Activated CD4-positive, CD25-positive, alpha-beta regulatory T cell treated with anti-CD3 and anti-CD28 coated beads, Interleukin-2, amount 50 U/mL, for 24 hours (primary cell): ENCODE data around the gene NKD1.

Experiments used
- ATAC-seq, 2 donors: fragments of 150-1000 bp; cut with Tn5 transposase; one replicate each; pipeline ENCODE4 v1.10.0; 2021; ENCODE audit warnings: mild to moderate bottlenecking in 1 of 2, moderate library complexity in 1 of 2

The NKD1 gene

GRCh38 chr16:50614955-50615724, 66.9 kb downstream of the NKD1 start:
- ATAC-seq, result no peak

- ATAC-seq, result no peak
Measured at GRCh38 chr16:50615891-50616290, 67.7 kb downstream of the NKD1 start.

- ATAC-seq, result no peak
Measured at GRCh38 chr16:50616386-50616785, 68.2 kb downstream of the NKD1 start.

- no peak for ATAC-seq
Measured at GRCh38 chr16:50616883-50617645, 68.9 kb downstream of the NKD1 start.

GRCh38 chr16:50617646-50618184, 69.5 kb downstream of the NKD1 start:
- no peak for ATAC-seq

- no peak for ATAC-seq
Measured at GRCh38 chr16:50618238-50618918, 70.2 kb downstream of the NKD1 start.

- ATAC-seq, result no peak
Measured at GRCh38 chr16:50619702-50620491, 71.7 kb downstream of the NKD1 start.

GRCh38 chr16:50620646-50621451, 72.7 kb downstream of the NKD1 start:
- no peak for ATAC-seq

GRCh38 chr16:50621452-50621792, 73.2 kb downstream of the NKD1 start:
- ATAC-seq, result no peak

- ATAC-seq, result no peak
Measured at GRCh38 chr16:50622029-50622428, 73.8 kb downstream of the NKD1 start.

GRCh38 chr16:50622643-50623369, 74.6 kb downstream of the NKD1 start:
- ATAC-seq, result no peak

- ATAC-seq, result no peak
Measured at GRCh38 chr16:50624449-50624970, 76.3 kb downstream of the NKD1 start.

- ATAC-seq, result no peak
Measured at GRCh38 chr16:50625374-50625773, 77.2 kb downstream of the NKD1 start.

GRCh38 chr16:50626868-50627267, 78.7 kb downstream of the NKD1 start:
- no peak for ATAC-seq

GRCh38 chr16:50627419-50627818, 79.2 kb downstream of the NKD1 start:
- peak in 1 of 2 donors; percentile 50 for ATAC-seq

GRCh38 chr16:50628156-50628802, 80.1 kb downstream of the NKD1 start:
- ATAC-seq, result no peak

- ATAC-seq, result no peak
Measured at GRCh38 chr16:50629334-50629733, 81.1 kb downstream of the NKD1 start.

GRCh38 chr16:50630394-50631020, 82.3 kb downstream of the NKD1 start:
- ATAC-seq, result no peak

- no peak for ATAC-seq
Measured at GRCh38 chr16:50631249-50631984, 83.2 kb downstream of the NKD1 start.
